HL-60 (cell line): Measurements from ENCODE around the gene SLC13A1.

Experiments
- DNase-seq, 2 experiments: peaks; one replicate each; pipeline ENCODE4 v3.0.0-alpha.2; 2010 to 2020; ENCODE audit warnings: low read depth in 1 of 2, low spot score in 1 of 2
- H3K27ac ChIP-seq: fragments of 250-450 bp; sonication (Bioruptor Pico); replicated peaks from 2 replicates; pipeline ENCODE4 v1.5.1; 2020; ENCODE audit warnings: mild to moderate bottlenecking, moderate library complexity
- H3K27me3 ChIP-seq: fragments of 250-450 bp; sonication (Bioruptor Pico); 2 replicates; pipeline ENCODE4 v1.5.1; 2021; ENCODE audit warnings: mild to moderate bottlenecking, moderate library complexity; ENCODE audit not compliant: insufficient read depth, poor library complexity, severe bottlenecking
- H3K4me3 ChIP-seq: replicated peaks from 2 replicates; pipeline ENCODE4 v1.5.1; 2011; ENCODE audit warnings: mild to moderate bottlenecking, control low read depth, low read length; ENCODE audit not compliant: insufficient read depth
- CTCF ChIP-seq: IDR thresholded peaks from one replicate; pipeline ENCODE4 v1.5.1; 2011; ENCODE audit warnings: low read length, control low read depth, inconsistent platforms; ENCODE audit not compliant: insufficient read depth
- GABPA ChIP-seq: IDR thresholded peaks from 2 replicates; pipeline ENCODE4 v1.6.1; 2012; ENCODE audit warnings: low read depth
- POLR2AphosphoS5 ChIP-seq: IDR thresholded peaks from 2 replicates; pipeline ENCODE4 v1.6.1; 2012; ENCODE audit warnings: low read depth
- REST ChIP-seq: IDR thresholded peaks from 2 replicates; pipeline ENCODE4 v1.6.1; 2012; ENCODE audit warnings: low read depth; ENCODE audit not compliant: insufficient replicate concordance
- SPI1 ChIP-seq: IDR thresholded peaks from 2 replicates; pipeline ENCODE4 v1.6.1; 2012; ENCODE audit warnings: low read depth, mild to moderate bottlenecking, borderline replicate concordance

The SLC13A1 gene

GRCh38 chr7:123209786-123210185 lies 10.0 kb upstream of the SLC13A1 start:
- TF ChIP-seq POLR2AphosphoS5 (no peak), REST (no peak), CTCF (no peak), GABPA (no peak), SPI1 (no peak)
- Histone ChIP-seq H3K4me3 (no peak overlapping the region), H3K27ac (no peak overlapping the region), H3K27me3 (no peaks in the 10 kb centered on the region)
- no peak for DNase-seq

DNA sequence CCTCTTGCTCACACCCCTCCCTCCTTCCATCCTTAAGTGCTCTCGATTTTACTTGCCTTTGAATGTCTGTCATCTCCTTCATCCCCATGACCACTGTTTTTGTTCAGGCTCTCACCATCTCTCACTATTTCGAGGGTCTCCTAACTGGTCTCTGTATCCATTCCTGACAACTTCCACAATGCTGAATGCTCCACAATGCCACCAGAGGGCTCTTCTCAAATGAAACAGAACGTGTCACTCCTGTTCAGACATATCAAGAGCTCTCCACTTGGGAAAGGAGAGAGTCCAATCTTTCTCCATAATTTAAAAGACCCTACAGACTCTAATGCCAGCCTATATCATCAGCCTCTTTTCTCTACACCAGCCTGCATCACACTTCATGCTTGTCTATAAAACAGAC lies 9.0 kb upstream of the SLC13A1 start:
- H3K4me3 ChIP-seq: no peak overlapping the region
- DNase-seq: no peak
- H3K27me3 ChIP-seq: no peaks in the 10 kb centered on the region
- H3K27ac ChIP-seq: no peak overlapping the region
- TF ChIP-seq POLR2AphosphoS5: no peak
- TF ChIP-seq CTCF: no peak
- no peak for TF ChIP-seq REST
- TF ChIP-seq GABPA: no peak
- TF ChIP-seq SPI1: no peak

DNA sequence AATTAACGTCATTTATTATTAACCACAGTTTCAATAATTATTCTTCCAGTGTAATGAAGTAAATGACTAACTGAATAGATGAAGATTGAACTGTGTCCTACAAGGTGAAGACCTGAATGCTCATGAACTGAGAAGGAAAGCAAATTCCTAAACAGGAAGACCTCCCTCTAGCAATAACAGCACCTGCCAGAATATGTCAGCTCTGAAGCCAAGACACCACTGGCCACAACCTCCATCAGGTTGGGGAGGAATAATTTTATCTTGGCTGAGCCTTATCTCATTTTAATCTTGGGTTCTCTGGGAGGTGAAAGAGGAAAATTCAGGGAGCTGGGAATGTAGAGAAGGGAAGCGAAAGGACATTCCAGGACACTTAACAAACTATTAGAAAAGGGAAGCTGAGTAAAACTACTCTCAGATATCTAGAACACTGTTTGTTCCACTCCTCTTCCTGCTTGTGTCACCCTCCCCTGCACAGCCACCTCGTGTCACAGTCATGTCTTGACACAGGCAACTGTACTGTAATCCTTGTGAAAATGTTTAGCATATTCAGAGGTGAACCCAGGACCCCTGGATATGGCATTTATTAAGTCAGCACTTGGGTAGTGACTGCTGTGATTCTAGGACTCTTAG lies 4.6 kb upstream of the SLC13A1 start:
- DNase-seq: no peak
- H3K27me3 ChIP-seq: no peaks in the 10 kb centered on the region
- H3K4me3 ChIP-seq: no peak overlapping the region
- TF ChIP-seq CTCF (no peak), GABPA (no peak), POLR2AphosphoS5 (no peak), REST (no peak), SPI1 (no peak)
- H3K27ac ChIP-seq: no peak overlapping the region
